SK-N-SH treated with all-trans-retinoic acid at 6 μM for 48 hours (cell line): ENCODE results near the gene PAK6.

Source experiments
- ATAC-seq: fragments of 200-7000 bp; cut with Tn5 transposase; 3 replicates; pipeline ENCODE4 v1.9.1; 2020; ENCODE audit warnings: mild to moderate bottlenecking, moderate library complexity
- ARNTL ChIP-seq: fragments of 450-650 bp; formaldehyde crosslinking; IDR thresholded peaks from 2 replicates; pipeline ENCODE4 v1.5.0; 2020; ENCODE audit warnings: low read depth, mild to moderate bottlenecking, moderate library complexity, borderline replicate concordance
- CSDC2 ChIP-seq: fragments of 250-450 bp; sonication (Bioruptor Pico); IDR thresholded peaks from 2 replicates; pipeline ENCODE4 v1.5.0; 2020; ENCODE audit warnings: mild to moderate bottlenecking, moderate library complexity
- ESRRG ChIP-seq: fragments of 250-450 bp; sonication (Bioruptor Pico); IDR thresholded peaks from 2 replicates; pipeline ENCODE4 v1.6.1; 2021; ENCODE audit warnings: mild to moderate bottlenecking
- GLIS3 ChIP-seq: fragments of 250-450 bp; sonication (Bioruptor Pico); IDR thresholded peaks from 2 replicates; pipeline ENCODE4 v1.5.0; 2020; ENCODE audit warnings: mild to moderate bottlenecking, moderate library complexity
- ISL1 ChIP-seq: fragments of 250-450 bp; sonication (Bioruptor Pico); IDR thresholded peaks from 2 replicates; pipeline ENCODE4 v2.1.2; 2022; ENCODE audit warnings: mild to moderate bottlenecking, moderate library complexity
- OSR1 ChIP-seq: fragments of 250-450 bp; sonication (Bioruptor Pico); IDR thresholded peaks from 2 replicates; pipeline ENCODE4 v1.8.0; 2022; ENCODE audit warnings: moderate library complexity, mild to moderate bottlenecking, inconsistent platforms
- PPARA ChIP-seq: fragments of 250-450 bp; sonication (Bioruptor Pico); IDR thresholded peaks from 2 replicates; pipeline ENCODE4 v1.5.0; 2020; ENCODE audit warnings: mild to moderate bottlenecking, borderline replicate concordance
- RARB ChIP-seq: fragments of 250-450 bp; sonication (Bioruptor Pico); IDR thresholded peaks from 2 replicates; pipeline ENCODE4 v1.8.0; 2021; ENCODE audit warnings: mild to moderate bottlenecking, moderate library complexity
- SNAI2 ChIP-seq: fragments of 250-450 bp; sonication (Bioruptor Pico); IDR thresholded peaks from 2 replicates; pipeline ENCODE4 v1.5.0; 2020; ENCODE audit warnings: mild to moderate bottlenecking, moderate library complexity
- TCF4 ChIP-seq: fragments of 250-450 bp; sonication (Bioruptor Pico); IDR thresholded peaks from 2 replicates; pipeline ENCODE4 v1.8.0; 2021; ENCODE audit warnings: mild to moderate bottlenecking, moderate library complexity, borderline replicate concordance
- TOX ChIP-seq: fragments of 250-450 bp; sonication (Bioruptor Pico); IDR thresholded peaks from 2 replicates; pipeline ENCODE4 v1.8.0; 2021; ENCODE audit warnings: mild to moderate bottlenecking, moderate library complexity, borderline replicate concordance
- ZFP3 ChIP-seq: fragments of 250-450 bp; sonication (Bioruptor Pico); IDR thresholded peaks from 2 replicates; pipeline ENCODE4 v1.5.0; 2020; ENCODE audit warnings: mild to moderate bottlenecking, moderate library complexity
- ZFP30 ChIP-seq: fragments of 450-650 bp; formaldehyde crosslinking; IDR thresholded peaks from 2 replicates; pipeline ENCODE4 v1.5.0; 2022; ENCODE audit warnings: mild to moderate bottlenecking, moderate library complexity
- ZNF565 ChIP-seq: fragments of 450-650 bp; formaldehyde crosslinking; conservative IDR thresholded peaks from 2 replicates; pipeline ENCODE4 v1.5.0; 2020; ENCODE audit warnings: low read depth, mild to moderate bottlenecking, moderate library complexity
- ZNF70 ChIP-seq: fragments of 450-650 bp; formaldehyde crosslinking; IDR thresholded peaks from 2 replicates; pipeline ENCODE4 v1.5.0; 2020; ENCODE audit warnings: mild to moderate bottlenecking, moderate library complexity
- ZNF8 ChIP-seq: fragments of 450-650 bp; formaldehyde crosslinking; IDR thresholded peaks from 2 replicates; pipeline ENCODE4 v1.5.0; 2020; ENCODE audit warnings: mild to moderate bottlenecking, moderate library complexity
- TF ChIP-seq, protein P1 (sequence below): fragments of 250-450 bp; sonication (Bioruptor Pico); IDR thresholded peaks from 2 replicates; pipeline ENCODE4 v1.8.0; 2021; ENCODE audit warnings: low read depth, mild to moderate bottlenecking, moderate library complexity, borderline replicate concordance
- TF ChIP-seq, protein P2 (sequence below): fragments of 250-450 bp; sonication (Bioruptor Pico); IDR thresholded peaks from 2 replicates; pipeline ENCODE4 v1.8.0; 2020; ENCODE audit warnings: mild to moderate bottlenecking, moderate library complexity, borderline replicate concordance
- TF ChIP-seq, protein P3 (sequence below): fragments of 250-450 bp; sonication (Bioruptor Pico); IDR thresholded peaks from 2 replicates; pipeline ENCODE4 v1.5.0; 2020; ENCODE audit warnings: mild to moderate bottlenecking, moderate library complexity

PAK6 gene

DNA sequence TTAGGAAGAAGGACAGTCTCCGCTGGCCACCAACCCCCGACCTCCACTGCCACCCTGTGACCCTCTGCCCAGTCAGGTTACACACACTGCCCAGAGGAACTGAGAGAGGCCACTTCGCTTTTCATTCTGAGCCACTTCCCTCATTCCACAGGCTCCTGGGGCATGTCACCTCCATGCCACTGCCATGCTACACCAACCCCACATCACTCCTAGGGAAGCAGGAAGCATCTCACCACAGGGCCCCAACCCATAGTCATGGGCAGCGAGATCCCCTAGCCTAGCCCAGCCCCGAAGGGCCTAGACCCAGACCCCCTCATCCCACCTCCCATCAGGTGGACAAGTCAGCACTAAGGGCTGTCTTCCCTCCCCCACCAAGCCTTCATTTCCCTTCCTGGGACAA is 67.5 kb downstream of the PAK6 start:
- TF ChIP-seq GLIS3 (CRISPR knock-in tag), result no peak
- TF ChIP-seq ZNF565 (CRISPR knock-in tag), result no peak
- no peak for TF ChIP-seq OSR1 (CRISPR knock-in tag)
- TF ChIP-seq TCF4, result no peak
- no peak for TF ChIP-seq ESRRG
- TF ChIP-seq, protein P1, sequence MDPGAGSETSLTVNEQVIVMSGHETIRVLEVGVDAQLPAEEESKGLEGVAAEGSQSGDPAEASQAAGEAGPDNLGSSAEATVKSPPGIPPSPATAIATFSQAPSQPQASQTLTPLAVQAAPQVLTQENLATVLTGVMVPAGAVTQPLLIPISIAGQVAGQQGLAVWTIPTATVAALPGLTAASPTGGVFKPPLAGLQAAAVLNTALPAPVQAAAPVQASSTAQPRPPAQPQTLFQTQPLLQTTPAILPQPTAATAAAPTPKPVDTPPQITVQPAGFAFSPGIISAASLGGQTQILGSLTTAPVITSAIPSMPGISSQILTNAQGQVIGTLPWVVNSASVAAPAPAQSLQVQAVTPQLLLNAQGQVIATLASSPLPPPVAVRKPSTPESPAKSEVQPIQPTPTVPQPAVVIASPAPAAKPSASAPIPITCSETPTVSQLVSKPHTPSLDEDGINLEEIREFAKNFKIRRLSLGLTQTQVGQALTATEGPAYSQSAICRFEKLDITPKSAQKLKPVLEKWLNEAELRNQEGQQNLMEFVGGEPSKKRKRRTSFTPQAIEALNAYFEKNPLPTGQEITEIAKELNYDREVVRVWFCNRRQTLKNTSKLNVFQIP (CRISPR knock-in tag), result no peak
- TF ChIP-seq CSDC2 (CRISPR knock-in tag), result no peak
- no peak for TF ChIP-seq ARNTL (CRISPR knock-in tag)
- no peak for ATAC-seq

DNA sequence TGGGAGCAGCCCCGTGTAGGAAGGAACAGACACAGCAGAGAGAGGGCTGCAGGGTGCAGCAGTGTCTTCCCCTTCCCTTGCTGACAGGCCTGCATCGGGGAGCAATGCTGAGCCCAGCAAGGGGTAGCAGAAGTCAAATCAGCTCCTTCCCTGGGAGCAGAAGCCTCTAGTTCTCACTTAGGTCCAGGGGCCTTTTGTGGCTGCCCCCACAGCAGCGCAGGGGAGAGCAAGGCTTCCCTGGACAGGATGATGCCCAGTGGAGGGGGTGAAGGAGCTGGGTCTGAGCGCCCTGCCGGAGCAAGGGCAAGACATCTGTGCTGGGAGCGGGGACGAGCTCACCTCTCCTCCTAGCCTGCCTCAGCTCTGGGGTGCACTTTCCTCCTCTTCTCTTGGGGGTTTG is 68.0 kb downstream of the PAK6 start:
- ATAC-seq, result no peak
- TF ChIP-seq PPARA (CRISPR knock-in tag), result no peak
- TF ChIP-seq, protein P2, sequence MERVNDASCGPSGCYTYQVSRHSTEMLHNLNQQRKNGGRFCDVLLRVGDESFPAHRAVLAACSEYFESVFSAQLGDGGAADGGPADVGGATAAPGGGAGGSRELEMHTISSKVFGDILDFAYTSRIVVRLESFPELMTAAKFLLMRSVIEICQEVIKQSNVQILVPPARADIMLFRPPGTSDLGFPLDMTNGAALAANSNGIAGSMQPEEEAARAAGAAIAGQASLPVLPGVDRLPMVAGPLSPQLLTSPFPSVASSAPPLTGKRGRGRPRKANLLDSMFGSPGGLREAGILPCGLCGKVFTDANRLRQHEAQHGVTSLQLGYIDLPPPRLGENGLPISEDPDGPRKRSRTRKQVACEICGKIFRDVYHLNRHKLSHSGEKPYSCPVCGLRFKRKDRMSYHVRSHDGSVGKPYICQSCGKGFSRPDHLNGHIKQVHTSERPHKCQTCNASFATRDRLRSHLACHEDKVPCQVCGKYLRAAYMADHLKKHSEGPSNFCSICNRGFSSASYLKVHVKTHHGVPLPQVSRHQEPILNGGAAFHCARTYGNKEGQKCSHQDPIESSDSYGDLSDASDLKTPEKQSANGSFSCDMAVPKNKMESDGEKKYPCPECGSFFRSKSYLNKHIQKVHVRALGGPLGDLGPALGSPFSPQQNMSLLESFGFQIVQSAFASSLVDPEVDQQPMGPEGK (CRISPR knock-in tag), result no peak
- no peak for TF ChIP-seq TCF4
- no peak for TF ChIP-seq ESRRG
- TF ChIP-seq GLIS3 (CRISPR knock-in tag), result no peak
- TF ChIP-seq ZNF565 (CRISPR knock-in tag), result no peak
- TF ChIP-seq RARB (CRISPR knock-in tag), result no peak
- TF ChIP-seq ZFP30 (CRISPR knock-in tag), result no peak

DNA sequence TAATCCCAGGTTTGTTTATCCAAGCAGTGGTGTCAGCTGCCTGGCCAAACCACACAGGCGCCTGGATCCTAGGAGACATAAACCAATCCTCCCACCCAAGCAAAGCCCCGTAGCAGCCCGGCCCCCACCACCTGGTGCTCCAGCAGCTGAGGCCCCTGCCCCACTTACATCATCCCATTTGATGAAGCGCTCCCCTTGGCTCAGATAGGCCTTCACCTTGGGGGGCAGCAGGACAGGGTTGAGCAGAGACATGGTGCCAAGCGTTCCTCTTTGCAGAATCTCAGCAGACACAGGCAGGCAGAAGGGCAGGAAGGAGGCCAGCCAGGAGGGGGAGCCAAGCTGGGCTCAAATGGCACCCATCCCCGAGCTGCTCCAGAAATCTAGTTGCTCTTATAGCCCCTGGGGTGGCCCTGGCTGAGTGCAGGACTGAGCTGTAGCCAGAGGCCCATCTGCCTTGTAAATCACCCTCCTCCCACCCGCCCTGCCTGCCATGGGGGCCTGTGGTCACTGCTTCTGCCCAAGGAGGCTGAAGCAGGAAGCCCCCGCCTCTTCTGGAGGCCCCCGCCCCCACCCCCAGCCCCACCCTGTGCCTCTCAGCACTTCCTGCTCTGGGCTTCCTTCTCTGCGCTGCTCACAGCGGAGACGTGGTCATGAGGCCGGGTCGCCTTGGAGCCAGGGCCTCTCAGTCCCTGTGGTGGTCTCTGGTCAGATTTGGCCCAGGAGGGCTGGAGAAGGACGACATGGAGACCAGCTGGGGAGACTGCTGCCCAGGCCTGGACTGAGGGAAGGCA is 68.8 kb downstream of the PAK6 start, which contains the start of gene PLCB2:
Gene PLCB2, minus strand, starts transcription at position 515 of the 791 bp plus-strand sequence. Its CDS starts 263 bp downstream, at position 252.
- peak; percentile 9; the same call in 1 of the 3 replicates for ATAC-seq
- TF ChIP-seq SNAI2 (no peak), CSDC2 (CRISPR knock-in tag) (no peak)

DNA sequence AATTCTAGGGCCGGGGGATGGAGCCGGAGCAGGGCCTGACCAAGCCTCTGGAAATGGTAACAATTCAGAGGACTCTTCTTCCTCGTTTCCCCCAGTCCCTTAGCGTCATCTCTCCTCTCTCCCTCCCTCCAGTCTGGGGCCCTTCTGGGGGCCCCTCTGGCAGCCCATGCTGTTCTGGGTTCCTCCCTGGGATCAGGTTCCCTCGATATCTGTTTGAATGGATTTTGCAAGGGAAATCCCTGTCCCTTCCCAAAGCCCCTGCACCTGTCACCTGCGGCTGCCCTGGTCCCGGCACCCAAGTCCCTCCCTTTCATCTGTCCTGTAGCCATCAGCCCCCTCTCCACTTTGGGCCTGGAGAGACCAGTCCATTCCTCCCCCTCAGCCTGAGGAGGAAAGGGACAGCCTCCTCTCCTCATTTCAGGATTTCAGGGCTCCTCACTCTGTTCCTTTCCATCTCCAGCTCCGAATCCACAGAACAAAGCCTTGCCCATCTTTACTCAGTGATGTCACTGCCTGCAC is 70.5 kb downstream of the PAK6 start:
- ATAC-seq, result no peak
- no peak for TF ChIP-seq ZNF70 (CRISPR knock-in tag)
- TF ChIP-seq ZFP30 (CRISPR knock-in tag), result no peak
- TF ChIP-seq ESRRG, result no peak
- no peak for TF ChIP-seq TCF4
- no peak for TF ChIP-seq OSR1 (CRISPR knock-in tag)
- TF ChIP-seq ZNF8 (CRISPR knock-in tag), result no peak
- no peak for TF ChIP-seq TOX (CRISPR knock-in tag)
- TF ChIP-seq ARNTL (CRISPR knock-in tag), result no peak
- TF ChIP-seq, protein P2 (CRISPR knock-in tag), result no peak
- TF ChIP-seq, protein P3, sequence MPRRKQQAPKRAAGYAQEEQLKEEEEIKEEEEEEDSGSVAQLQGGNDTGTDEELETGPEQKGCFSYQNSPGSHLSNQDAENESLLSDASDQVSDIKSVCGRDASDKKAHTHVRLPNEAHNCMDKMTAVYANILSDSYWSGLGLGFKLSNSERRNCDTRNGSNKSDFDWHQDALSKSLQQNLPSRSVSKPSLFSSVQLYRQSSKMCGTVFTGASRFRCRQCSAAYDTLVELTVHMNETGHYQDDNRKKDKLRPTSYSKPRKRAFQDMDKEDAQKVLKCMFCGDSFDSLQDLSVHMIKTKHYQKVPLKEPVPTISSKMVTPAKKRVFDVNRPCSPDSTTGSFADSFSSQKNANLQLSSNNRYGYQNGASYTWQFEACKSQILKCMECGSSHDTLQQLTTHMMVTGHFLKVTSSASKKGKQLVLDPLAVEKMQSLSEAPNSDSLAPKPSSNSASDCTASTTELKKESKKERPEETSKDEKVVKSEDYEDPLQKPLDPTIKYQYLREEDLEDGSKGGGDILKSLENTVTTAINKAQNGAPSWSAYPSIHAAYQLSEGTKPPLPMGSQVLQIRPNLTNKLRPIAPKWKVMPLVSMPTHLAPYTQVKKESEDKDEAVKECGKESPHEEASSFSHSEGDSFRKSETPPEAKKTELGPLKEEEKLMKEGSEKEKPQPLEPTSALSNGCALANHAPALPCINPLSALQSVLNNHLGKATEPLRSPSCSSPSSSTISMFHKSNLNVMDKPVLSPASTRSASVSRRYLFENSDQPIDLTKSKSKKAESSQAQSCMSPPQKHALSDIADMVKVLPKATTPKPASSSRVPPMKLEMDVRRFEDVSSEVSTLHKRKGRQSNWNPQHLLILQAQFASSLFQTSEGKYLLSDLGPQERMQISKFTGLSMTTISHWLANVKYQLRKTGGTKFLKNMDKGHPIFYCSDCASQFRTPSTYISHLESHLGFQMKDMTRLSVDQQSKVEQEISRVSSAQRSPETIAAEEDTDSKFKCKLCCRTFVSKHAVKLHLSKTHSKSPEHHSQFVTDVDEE (CRISPR knock-in tag), result no peak
- no peak for TF ChIP-seq ISL1 (CRISPR knock-in tag)
- TF ChIP-seq ZFP3 (CRISPR knock-in tag), result no peak
- TF ChIP-seq SNAI2, result no peak
- TF ChIP-seq, protein P1 (CRISPR knock-in tag), result no peak
